HG02678 (cell line): ENCODE measurements around the gene SELENOI.
"Not testable (repeated sequence)": the region's sequence is repeated elsewhere in the genome, so short reads cannot be mapped to it uniquely, and the experiment has no call there.

Experiments
- ATAC-seq: cut with Tn5 transposase; IDR thresholded peaks from one replicate; pipeline ENCODE4 v1.9.1; 2021; ENCODE audit warnings: mild to moderate bottlenecking, moderate library complexity; ENCODE audit not compliant: unreplicated experiment

The SELENOI gene

GRCh38 chr2:26356111-26356510 lies 10.2 kb downstream of the SELENOI start:
- ATAC-seq = no peak

DNA sequence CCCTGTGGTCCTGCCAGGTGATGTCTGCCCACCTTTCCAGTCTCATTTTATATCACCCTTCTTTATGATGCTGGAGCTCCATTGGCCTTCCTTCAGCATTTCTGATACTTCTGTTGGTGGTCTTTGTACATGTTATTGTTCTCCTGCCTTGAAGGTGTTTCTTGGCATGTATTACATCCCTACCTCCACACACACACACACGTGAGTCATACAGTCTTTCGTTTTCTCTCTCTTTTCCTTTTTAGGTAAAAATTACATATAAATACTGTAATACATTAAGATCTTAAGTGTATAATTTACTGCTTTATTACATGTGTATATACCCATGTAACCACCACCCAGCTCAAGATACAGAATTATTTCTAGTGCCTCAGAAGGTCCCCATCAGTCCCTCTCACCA lies 10.8 kb downstream of the SELENOI start:
- ATAC-seq = no peak

GRCh38 chr2:26359886-26360473 lies 14.0 kb downstream of the SELENOI start:
- ATAC-seq = no peak

- no peak for ATAC-seq
Measured at GRCh38 chr2:26363323-26363722, 17.4 kb downstream of the SELENOI start.

DNA sequence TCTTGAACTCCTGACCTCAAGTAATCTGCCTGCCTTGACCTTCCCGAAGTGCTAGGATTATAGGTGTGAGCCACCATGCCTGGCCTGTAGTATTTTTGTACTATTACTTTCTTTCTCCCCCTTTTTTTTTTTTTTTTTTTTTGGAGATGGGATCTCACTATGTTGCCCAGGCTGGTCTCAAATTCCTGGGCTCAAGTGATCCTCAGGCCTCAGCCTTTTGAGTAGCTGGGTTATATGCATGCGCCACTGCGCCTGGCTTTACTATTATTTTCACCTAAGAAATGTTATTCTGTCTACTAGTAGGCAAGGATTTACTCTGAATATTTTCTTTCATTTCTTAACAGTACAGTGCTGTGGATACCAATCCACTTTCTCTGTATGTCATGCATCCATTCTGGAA lies 18.0 kb downstream of the SELENOI start:
- ATAC-seq = no peak

DNA sequence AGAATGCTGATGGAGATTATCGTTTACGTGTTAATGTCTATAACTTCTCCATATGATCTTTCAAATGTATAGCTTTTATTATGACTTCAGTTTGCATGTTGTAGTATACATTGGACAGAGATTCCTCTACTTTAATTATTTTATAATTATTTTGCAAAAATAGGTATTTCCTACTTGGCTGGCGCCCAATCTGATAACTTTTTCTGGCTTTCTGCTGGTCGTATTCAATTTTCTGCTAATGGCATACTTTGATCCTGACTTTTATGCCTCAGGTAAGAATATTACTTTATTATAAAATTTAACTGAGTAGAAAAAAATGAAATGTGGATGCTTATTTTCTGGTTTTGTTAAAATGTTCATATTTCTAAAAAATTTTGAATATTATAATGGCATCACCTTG lies 18.7 kb downstream of the SELENOI start:
- ATAC-seq = no peak

DNA sequence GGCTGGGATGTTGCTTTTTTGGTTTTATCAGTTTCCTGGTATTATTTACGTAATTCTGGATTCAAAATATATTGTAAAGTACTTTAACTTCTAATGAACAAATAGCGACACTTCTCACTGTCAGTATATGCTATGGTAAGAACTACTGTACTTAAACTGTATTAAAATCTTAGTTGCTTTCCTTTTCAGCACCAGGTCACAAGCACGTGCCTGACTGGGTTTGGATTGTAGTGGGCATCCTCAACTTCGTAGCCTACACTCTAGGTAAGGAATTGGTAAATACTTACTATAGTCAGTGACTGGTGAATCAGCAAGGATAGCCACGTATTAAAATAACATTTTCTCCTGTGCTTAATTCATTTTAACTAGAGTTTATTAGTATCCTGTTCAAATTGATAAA lies 21.0 kb downstream of the SELENOI start:
- no peak for ATAC-seq

GRCh38 chr2:26369664-26370063 lies 23.7 kb downstream of the SELENOI start:
- ATAC-seq = not testable (repeated sequence)

DNA sequence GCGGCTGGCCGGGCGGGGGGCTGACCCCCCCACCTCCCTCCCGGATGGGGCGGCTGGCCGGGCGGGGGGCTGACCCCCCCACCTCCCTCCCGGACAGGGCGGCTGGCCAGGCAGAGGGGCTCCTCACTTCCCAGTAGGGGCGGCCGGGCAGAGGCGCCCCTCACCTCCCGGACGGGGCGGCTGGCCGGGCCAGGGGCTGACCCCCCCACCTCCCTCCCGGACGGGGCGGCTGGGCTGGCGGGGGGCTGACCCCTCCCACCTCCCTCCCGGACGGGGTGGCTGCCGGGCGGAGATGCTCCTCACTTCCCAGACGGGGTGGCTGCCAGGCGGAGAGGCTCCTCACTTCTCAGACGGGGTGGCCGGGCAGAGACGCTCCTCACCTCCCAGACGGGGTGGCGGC lies 25.0 kb downstream of the SELENOI start:
- ATAC-seq = not testable (repeated sequence)

DNA sequence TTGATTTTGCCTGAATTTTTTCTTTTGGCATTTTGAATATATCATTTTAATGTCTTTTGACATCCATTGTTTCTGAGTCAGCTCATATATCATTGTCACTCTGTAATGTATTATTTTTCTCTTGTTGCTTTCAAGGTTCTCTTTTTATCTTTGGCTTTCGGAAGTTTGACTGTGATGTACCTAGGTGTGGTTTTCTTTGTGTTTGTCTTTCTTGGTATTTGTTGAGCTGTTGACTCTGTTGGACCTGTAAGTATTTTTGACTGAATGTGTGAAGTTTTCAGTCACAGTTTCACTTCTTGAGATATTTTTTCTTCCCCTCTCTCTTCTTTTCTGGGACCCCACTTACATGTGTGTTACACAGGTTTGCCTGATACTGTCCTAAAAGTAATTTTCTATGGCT lies 30.9 kb downstream of the SELENOI start:
- ATAC-seq = no peak

DNA sequence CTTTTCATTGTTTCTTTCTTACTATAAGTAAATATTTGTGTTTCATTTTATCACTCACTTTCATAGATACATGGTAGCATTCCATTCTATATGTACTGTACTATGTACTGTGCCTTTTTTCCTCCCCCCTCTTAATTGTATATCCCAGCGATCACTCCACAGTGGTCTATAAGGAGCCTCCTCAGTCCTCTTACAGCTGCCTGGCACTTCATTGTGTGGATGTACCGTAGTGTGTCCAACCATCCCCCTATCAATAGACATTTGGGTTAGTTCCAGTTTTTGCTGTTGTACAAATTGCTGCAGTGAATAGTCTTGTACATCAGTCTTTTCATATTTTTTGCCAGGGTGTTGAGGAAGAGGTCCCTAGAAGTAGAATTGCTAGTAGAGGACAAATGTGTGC lies 34.3 kb downstream of the SELENOI start:
- ATAC-seq = no peak

DNA sequence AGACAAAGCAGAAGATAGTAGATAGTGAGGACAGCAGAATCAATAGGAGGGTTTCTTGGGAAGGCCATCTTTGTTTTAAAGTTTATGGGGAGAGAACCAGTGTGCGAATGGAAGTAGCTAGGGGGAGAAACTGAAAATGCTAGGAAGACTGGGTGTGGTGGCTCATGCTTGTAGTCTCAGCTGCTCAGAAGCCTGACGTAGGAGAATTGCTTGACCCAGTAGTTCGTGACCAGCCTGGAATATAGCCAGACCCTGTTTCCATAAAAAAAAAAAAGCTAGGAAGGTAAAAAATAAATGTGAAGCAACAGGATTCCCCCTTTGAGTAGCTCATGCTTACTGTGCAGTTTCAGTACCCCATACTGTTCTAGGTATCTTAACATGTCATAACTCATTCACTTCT lies 36.6 kb downstream of the SELENOI start:
- no peak for ATAC-seq

- no peak for ATAC-seq
Measured at GRCh38 chr2:26384183-26384582, 38.2 kb downstream of the SELENOI start.

GRCh38 chr2:26384597-26384996 lies 38.7 kb downstream of the SELENOI start:
- no peak for ATAC-seq

DNA sequence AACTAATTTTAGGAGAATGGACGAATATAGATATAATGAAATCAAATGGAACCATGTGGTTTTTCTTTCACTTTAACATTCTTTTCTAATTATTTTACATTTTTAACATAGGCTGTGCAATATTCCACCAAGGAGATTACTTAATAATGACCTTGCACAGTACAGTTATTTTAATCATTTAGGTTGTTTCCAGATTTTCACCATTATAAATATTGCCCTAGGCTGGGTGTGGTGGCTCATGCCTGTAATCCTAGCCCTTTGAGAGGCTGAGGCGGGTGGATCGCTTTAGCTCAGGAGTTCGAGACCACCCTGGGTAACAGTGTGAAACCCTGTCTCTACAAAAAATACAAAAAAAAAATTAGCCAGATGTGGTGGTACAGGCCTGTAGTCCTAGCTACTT lies 41.2 kb downstream of the SELENOI start:
- ATAC-seq = no peak

- no peak for ATAC-seq
Measured at GRCh38 chr2:26394694-26395093, 48.8 kb downstream of the SELENOI start.

GRCh38 chr2:26395394-26395793 lies 49.5 kb downstream of the SELENOI start:
- ATAC-seq = no peak

DNA sequence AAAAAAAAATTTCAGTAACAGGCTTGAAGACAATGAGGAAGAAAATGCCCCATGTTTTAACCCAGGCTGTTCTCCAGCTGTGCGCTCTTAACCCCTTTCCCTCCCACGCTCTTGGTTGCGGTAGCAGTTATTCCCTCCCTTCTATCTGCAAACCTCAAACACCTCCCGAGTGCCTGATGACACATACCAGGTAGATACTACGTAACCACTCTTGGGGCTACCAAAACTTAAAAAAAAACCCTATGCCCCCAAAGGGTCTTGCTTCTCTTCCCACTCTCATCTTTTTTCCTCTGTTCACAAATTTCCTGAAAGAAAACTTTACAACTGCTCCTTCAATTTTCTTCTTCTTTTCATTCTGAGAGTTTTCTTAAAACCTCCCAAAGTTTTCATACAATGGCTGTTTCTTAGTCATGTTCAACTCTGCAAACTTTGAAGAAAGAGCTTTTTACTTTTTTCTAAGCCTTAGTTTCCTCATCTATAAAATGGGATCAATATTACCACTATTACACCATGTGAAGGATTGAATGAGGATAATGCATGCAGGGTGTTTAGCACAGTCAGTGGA lies 50.9 kb downstream of the SELENOI start:
- ATAC-seq = no peak

GRCh38 chr2:26399771-26400376 lies 53.9 kb downstream of the SELENOI start:
- ATAC-seq = no peak

DNA sequence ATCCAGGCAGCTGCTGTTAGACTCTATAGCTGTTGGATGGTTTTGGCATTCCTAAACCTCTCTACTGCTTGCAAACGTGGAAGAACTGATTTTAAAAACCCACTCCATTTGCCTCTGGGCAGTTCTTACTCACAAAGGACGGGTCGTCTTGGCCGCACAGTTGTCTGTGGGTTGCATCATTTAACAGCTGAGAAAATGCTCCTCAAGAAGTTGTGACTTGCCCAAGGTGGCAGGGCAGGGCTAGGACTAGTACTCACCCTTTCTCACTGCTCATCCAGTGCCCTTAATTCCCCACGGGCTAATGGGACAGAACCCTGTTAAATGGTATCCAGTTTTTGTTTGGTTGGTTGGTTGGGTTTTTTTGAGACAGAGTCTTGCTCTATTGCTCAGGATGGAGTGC lies 54.8 kb downstream of the SELENOI start:
- no peak for ATAC-seq

DNA sequence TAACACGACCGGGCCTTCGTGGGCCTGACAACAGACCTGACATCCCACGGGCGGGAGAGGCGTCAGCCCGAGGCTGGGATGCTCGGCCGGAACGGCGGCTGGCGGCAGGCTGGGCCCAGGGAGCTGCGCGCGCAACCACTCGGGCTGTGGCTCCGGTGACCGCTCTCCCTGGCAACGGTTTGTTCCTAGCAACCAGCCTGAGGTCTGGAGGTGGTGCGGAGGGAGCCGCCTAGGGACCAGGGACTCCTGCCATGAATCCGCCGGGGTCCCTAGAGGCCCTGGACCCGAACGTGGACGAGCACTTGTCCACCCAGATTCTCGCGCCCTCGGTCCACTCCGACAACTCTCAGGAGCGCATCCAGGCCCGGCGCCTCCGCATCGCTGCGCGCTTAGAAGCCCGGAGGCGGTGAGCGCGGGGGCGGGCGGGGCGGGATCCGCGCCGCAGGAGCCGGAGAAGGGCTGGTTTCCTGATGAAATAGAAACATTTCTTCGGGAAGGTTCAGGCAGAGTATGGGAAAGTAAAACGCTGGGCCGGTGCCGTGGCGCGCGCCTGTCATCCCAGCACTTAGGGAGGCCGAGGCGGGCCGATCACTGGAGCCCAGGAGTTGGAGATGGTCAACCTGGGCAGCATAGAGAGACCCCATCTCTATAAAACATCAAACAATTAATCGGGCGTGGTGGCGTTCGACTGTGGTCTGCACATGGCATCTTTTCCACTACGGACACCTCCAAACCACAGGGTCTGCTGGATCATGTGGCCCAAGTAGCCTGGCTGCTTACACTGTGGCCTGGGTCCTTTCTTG lies 56.0 kb downstream of the SELENOI start, which contains the start of gene DRC1:
Gene DRC1 (plus strand): TSS at position 182 of the 803 bp plus-strand sequence. CDS start 70 bp downstream, at position 252.
- no peak for ATAC-seq

DNA sequence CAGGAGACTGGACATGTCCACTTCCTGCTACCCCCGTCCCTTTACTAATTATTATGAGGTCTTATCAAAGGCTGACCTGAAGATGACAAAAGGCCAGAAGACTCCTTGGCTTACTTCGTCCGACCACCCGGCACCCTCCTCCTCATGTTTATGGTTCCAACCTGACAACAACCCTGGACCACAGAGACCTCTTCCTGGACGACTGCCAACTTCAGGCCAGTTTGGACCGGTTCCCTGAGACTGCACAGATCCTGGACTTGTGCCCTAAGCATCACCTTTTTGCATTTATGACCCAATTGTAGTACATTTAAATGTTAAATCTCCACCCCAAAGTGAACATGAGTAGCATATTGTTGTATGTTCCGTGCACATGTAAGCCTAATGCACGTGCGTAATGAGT lies 61.6 kb downstream of the SELENOI start:
- no peak for ATAC-seq
